ENCODE data around the gene NUMBL.

Gene NUMBL

GRCh38 chr19:40691421-40692211 is 1.2 kb upstream of the NUMBL start:
- TF ChIP-seq TAF1 (IDR thresholded peaks at IDR 0.05; ENCODE audit: borderline replicate concordance, insufficient read depth, low read length) (no peak), FOXP2 (optimal IDR thresholded peaks at IDR 0.05; ENCODE audit: borderline replicate concordance, extremely low read depth, extremely low read length, insufficient read depth) (no peak), SIN3A (IDR thresholded peaks at IDR 0.05; ENCODE audit: borderline replicate concordance, insufficient read depth, low read length) (no peak), POLR2AphosphoS5 (IDR thresholded peaks at IDR 0.05; ENCODE audit: low read depth, low read length) (no peak), REST (IDR thresholded peaks at IDR 0.05; ENCODE audit: insufficient read depth in 1 of 2, low read depth in 2 of 2, low read length in 2 of 2) (no peak)

GRCh38 chr19:40690693-40691420 is 406 bp upstream of the NUMBL start:
- peak; percentile 65 for TF ChIP-seq POLR2AphosphoS5 (IDR thresholded peaks at IDR 0.05; ENCODE audit: low read depth, low read length)
- no peak for TF ChIP-seq SIN3A (IDR thresholded peaks at IDR 0.05; ENCODE audit: borderline replicate concordance, insufficient read depth, low read length)

DNA sequence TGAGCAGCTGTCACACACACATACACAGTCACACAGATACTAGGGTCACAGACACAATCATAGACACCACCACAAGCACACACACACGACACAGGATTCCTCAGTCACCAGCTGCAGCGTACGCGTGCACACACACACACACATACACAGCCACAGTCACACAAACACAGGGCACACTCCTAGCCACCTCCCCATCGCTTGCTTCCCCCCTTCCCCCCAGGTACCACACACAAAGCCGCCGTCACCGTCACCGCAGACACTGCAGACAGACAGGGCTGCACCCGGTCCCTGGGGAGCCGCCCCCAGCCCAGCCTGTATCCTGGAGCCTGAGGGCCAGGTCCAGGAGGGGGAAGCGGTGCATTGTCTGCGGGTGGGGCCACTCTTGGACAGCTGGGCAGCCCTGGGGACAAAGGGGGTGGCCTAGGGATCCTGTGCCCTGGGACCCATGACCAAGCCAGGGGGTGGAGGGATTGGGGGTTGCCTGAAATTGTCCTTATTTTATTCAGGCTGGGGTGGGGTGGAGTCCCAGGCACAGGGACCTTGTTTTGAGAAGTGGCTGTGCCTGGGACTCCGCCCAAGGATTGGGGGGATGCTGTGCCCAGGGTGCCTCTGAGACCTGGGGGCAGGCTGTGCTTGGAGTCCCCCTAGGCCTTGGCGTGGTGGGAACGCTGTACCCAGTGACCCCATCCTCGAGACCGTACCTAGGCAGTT is 957 bp downstream of the NUMBL start:
- peak; percentile 9 for TF ChIP-seq FOXP2 (optimal IDR thresholded peaks at IDR 0.05; ENCODE audit: borderline replicate concordance, extremely low read depth, extremely low read length, insufficient read depth)
- TF ChIP-seq SIN3A (IDR thresholded peaks at IDR 0.05; ENCODE audit: borderline replicate concordance, insufficient read depth, low read length), result no peak

- TF ChIP-seq REST (IDR thresholded peaks at IDR 0.05; ENCODE audit: insufficient read depth in 1 of 2, low read depth in 2 of 2, low read length in 2 of 2) (no peak), FOXP2 (optimal IDR thresholded peaks at IDR 0.05; ENCODE audit: borderline replicate concordance, extremely low read depth, extremely low read length, insufficient read depth) (no peak), SIN3A (IDR thresholded peaks at IDR 0.05; ENCODE audit: borderline replicate concordance, insufficient read depth, low read length) (no peak), TAF1 (IDR thresholded peaks at IDR 0.05; ENCODE audit: borderline replicate concordance, insufficient read depth, low read length) (no peak), POLR2AphosphoS5 (IDR thresholded peaks at IDR 0.05; ENCODE audit: low read depth, low read length) (no peak)
Observed at GRCh38 chr19:40688987-40689338, 1.5 kb downstream of the NUMBL start.

- TF ChIP-seq SIN3A (IDR thresholded peaks at IDR 0.05; ENCODE audit: borderline replicate concordance, insufficient read depth, low read length), result no peak
- TF ChIP-seq POLR2AphosphoS5 (IDR thresholded peaks at IDR 0.05; ENCODE audit: low read depth, low read length), result no peak
Observed at GRCh38 chr19:40688309-40688708, 2.1 kb downstream of the NUMBL start.

GRCh38 chr19:40687525-40688016 is 2.9 kb downstream of the NUMBL start:
- no peak for TF ChIP-seq TAF1 (IDR thresholded peaks at IDR 0.05; ENCODE audit: borderline replicate concordance, insufficient read depth, low read length)
- no peak for TF ChIP-seq REST (IDR thresholded peaks at IDR 0.05; ENCODE audit: insufficient read depth in 1 of 2, low read depth in 2 of 2, low read length in 2 of 2)
- no peak for TF ChIP-seq SIN3A (IDR thresholded peaks at IDR 0.05; ENCODE audit: borderline replicate concordance, insufficient read depth, low read length)
- TF ChIP-seq FOXP2 (optimal IDR thresholded peaks at IDR 0.05; ENCODE audit: borderline replicate concordance, extremely low read depth, extremely low read length, insufficient read depth), result no peak
- no peak for TF ChIP-seq POLR2AphosphoS5 (IDR thresholded peaks at IDR 0.05; ENCODE audit: low read depth, low read length)
